Large intestine (tissue), 3 donors: ENCODE measurements around the gene CCDC149. TPM values are rescaled to one million over a fixed set of nuclear protein-coding genes. Genes with fewer than 3 reads are reported as not detected.

Experiments
- DNase-seq, 2 donors: peaks; one replicate each; pipeline versions ENCODE4 v3.0.0 to v3.0.0-alpha.2; 2013
- H3K27ac ChIP-seq: one replicate; pipeline ENCODE4 v1.5.1; 2013; ENCODE audit warnings: low read length
- H3K27me3 ChIP-seq: 2 replicates; pipeline ENCODE4 v1.6.1; 2013; ENCODE audit warnings: low read length; ENCODE audit not compliant: control insufficient read depth, insufficient read depth
- H3K36me3 ChIP-seq: 2 replicates; pipeline ENCODE4 v1.6.1; 2013; ENCODE audit warnings: low read length; ENCODE audit not compliant: control insufficient read depth, insufficient read depth
- H3K4me1 ChIP-seq: one replicate; pipeline ENCODE4 v1.6.1; 2013; ENCODE audit warnings: low read length; ENCODE audit not compliant: control insufficient read depth, insufficient read depth
- H3K4me3 ChIP-seq: one replicate; pipeline ENCODE4 v1.5.1; 2013; ENCODE audit warnings: low read length
- H3K9me3 ChIP-seq: one replicate; pipeline ENCODE4 v1.6.1; 2013; ENCODE audit warnings: mild to moderate bottlenecking, low read depth, low read length, moderate library complexity; ENCODE audit not compliant: control insufficient read depth
- WGBS: methylation state at CpG from one replicate; pipeline ENCODE4 v1.1.5; 2013; ENCODE audit warnings: low lambda C conversion rate; ENCODE audit not compliant: insufficient coverage; 5-methylcytosine and 5-hydroxymethylcytosine counted together
- polyA plus RNA-seq: library from polyadenylated mRNA; unstranded; fragments of 120-200 nt; gene quantifications from one replicate; pipeline ENCODE4 v1.2.1, GENCODE V29; 2013

Gene CCDC149
- polyA plus RNA-seq, 1 donor = 13.7 TPM

- H3K9me3 ChIP-seq = no peaks in the 10 kb centered on the region
- H3K4me3 ChIP-seq = no peak overlapping the region
- no peak for DNase-seq
- H3K27ac ChIP-seq = no peak overlapping the region
- no peaks in the 10 kb centered on the region for H3K27me3 ChIP-seq
- H3K36me3 ChIP-seq = no peaks in the 10 kb centered on the region
- no CpG with 5 or more reads among the region's 2 CpGs for WGBS
- no peaks in the 10 kb centered on the region for H3K4me1 ChIP-seq
Measured at GRCh38 chr4:24780936-24781495, 131.8 kb downstream of the CCDC149 start.

DNA sequence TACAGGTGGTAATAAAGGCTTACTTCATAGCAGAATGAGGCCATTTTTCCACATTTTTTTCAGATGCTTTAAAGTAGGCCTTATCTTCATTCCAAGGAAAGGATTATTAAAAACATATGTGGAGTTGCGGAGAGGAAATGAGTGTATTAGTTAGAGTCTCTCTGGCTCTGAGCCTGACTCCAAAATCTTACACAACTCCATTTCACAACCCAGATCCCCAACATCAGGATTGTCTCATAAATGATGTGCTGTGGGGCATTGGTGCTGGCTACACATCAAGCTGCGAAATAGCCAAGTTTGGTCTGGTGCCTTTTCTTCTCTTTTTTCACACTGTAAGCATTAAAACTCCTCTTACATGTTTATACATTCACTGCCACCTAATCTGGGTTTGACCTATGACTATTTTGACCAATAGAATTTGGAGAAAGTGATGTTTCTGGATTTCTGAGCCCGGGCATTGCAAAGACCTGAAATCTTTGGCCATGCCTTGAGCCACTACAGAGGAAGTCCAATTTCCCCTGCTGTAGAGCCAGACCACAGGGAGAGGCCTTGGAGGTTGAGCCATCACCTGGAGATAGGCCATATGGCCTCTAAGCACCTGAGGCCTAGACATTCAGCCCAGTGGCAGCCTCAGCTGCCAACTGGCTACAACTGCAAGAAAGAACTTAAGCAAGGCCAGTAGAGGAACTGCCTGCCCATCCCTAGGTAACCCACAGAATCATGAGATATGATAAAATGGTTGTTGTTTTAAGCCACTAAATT is 134.2 kb downstream of the CCDC149 start:
- no peak overlapping the region for H3K27ac ChIP-seq
- H3K27me3 ChIP-seq = no peaks in the 10 kb centered on the region
- no peak overlapping the region for H3K4me3 ChIP-seq
- no peak for DNase-seq
- no peaks in the 10 kb centered on the region for H3K36me3 ChIP-seq
- no CpG with 5 or more reads among the region's 3 CpGs for WGBS
- no peaks in the 10 kb centered on the region for H3K9me3 ChIP-seq
- no peaks in the 10 kb centered on the region for H3K4me1 ChIP-seq

GRCh38 chr4:24777536-24778463 is 135.0 kb downstream of the CCDC149 start:
- WGBS = 83% methylated on average over 1 of the region's 11 CpGs
- Histone ChIP-seq H3K9me3 (no peaks in the 10 kb centered on the region), H3K27ac (no peak overlapping the region), H3K4me3 (no peak overlapping the region), H3K36me3 (no peaks in the 10 kb centered on the region), H3K27me3 (no peaks in the 10 kb centered on the region), H3K4me1 (no peaks in the 10 kb centered on the region)
- no peak for DNase-seq

- Histone ChIP-seq H3K4me1 (no peaks in the 10 kb centered on the region), H3K4me3 (no peak overlapping the region), H3K9me3 (no peaks in the 10 kb centered on the region), H3K27ac (no peak overlapping the region), H3K27me3 (no peaks in the 10 kb centered on the region), H3K36me3 (no peaks in the 10 kb centered on the region)
- WGBS = no CpG with 5 or more reads among the region's 3 CpGs
- DNase-seq = no peak
Measured at GRCh38 chr4:24775750-24776149, 137.1 kb downstream of the CCDC149 start.

DNA sequence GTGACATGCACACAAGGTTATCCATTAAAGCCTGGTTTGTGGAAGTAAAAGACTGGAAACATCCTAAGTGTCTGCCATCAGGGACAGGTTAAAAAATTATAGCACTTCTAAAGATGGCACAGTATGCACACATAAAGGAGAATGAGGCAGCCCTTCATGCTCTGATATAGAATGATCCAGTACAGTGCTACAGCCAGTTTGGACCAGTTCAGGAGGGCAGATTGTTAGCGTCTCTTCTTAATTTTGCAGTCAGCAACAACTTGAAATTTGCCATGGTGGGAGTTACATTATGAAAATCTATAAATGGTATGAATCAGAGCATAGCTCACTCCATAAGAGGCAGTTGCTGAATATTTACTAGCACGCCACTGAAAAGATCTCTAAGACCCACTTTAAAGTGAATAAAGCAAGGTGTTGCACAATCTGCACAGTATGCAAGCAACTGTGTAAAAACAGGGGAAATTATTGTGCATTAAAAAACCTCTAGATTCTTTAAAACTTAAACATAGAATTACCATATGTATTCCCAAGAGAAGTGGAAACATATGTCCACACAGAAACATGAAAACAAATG is 137.7 kb downstream of the CCDC149 start:
- WGBS = no CpG with 5 or more reads among the region's 2 CpGs
- no peaks in the 10 kb centered on the region for H3K36me3 ChIP-seq
- no peaks in the 10 kb centered on the region for H3K27me3 ChIP-seq
- no peak overlapping the region for H3K27ac ChIP-seq
- H3K4me3 ChIP-seq = no peak overlapping the region
- H3K9me3 ChIP-seq = no peaks in the 10 kb centered on the region
- no peak for DNase-seq
- H3K4me1 ChIP-seq = no peaks in the 10 kb centered on the region

GRCh38 chr4:24774452-24774851 is 138.4 kb downstream of the CCDC149 start:
- Histone ChIP-seq H3K36me3 (no peaks in the 10 kb centered on the region), H3K4me1 (no peaks in the 10 kb centered on the region), H3K4me3 (no peak overlapping the region), H3K9me3 (no peaks in the 10 kb centered on the region), H3K27ac (no peak overlapping the region), H3K27me3 (no peaks in the 10 kb centered on the region)
- WGBS = no CpG with 5 or more reads among the region's 2 CpGs
- no peak for DNase-seq

DNA sequence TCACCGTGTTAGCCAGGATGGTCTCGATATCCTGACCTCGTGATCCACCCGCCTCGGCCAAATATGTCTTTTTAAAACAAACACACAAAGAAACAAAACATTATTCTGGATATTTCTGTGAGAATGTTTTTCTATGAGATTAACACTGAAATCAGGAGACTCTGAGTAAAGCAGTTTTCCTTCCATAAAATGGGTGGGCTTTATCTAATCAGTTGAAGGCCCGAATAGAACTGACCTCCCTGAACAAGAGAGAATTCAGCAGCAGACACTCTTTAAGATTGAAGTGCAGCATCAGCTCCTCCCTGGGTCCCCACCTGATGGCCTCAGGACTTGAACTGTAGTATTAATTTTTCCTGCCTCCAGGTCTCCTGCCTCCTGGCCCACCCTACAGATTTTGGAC is 139.9 kb downstream of the CCDC149 start:
- no CpG with 5 or more reads among the region's 6 CpGs for WGBS
- H3K27ac ChIP-seq = no peak overlapping the region
- H3K9me3 ChIP-seq = no peaks in the 10 kb centered on the region
- no peaks in the 10 kb centered on the region for H3K36me3 ChIP-seq
- no peaks in the 10 kb centered on the region for H3K27me3 ChIP-seq
- DNase-seq = no peak
- H3K4me1 ChIP-seq = no peaks in the 10 kb centered on the region
- no peak overlapping the region for H3K4me3 ChIP-seq

GRCh38 chr4:24772061-24772705 is 140.7 kb downstream of the CCDC149 start:
- Histone ChIP-seq H3K27ac (no peak overlapping the region), H3K27me3 (no peaks in the 10 kb centered on the region), H3K4me3 (no peak overlapping the region), H3K9me3 (no peaks in the 10 kb centered on the region), H3K36me3 (no peaks in the 10 kb centered on the region), H3K4me1 (no peaks in the 10 kb centered on the region)
- WGBS = no CpG with 5 or more reads among the region's 5 CpGs
- DNase-seq = no peak

DNA sequence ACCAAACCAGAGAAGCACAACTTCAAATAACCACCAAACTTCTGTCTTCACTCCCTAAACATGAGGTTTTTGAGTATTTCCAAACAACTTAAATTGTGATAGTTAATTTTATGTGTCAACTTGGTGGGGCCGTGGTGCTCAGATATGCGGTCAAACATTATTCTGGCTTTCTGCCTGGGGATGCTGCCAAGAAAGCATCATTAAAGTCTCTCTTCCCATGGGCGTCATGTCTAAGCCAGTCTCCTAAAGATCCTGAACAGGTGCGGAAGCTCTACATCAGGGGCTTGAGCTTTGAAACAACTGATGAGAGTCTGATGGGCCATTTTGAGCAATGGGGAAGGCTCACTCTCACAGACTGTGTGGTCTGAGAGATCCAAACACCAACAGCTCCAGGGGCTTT is 141.6 kb downstream of the CCDC149 start:
- no peak overlapping the region for H3K4me3 ChIP-seq
- DNase-seq = no peak
- no peaks in the 10 kb centered on the region for H3K9me3 ChIP-seq
- whole genome bisulfite sequencing = no CpG with 5 or more reads among the region's 4 CpGs
- H3K27ac ChIP-seq = no peak overlapping the region
- no peaks in the 10 kb centered on the region for H3K27me3 ChIP-seq
- no peaks in the 10 kb centered on the region for H3K36me3 ChIP-seq
- H3K4me1 ChIP-seq = no peaks in the 10 kb centered on the region

DNA sequence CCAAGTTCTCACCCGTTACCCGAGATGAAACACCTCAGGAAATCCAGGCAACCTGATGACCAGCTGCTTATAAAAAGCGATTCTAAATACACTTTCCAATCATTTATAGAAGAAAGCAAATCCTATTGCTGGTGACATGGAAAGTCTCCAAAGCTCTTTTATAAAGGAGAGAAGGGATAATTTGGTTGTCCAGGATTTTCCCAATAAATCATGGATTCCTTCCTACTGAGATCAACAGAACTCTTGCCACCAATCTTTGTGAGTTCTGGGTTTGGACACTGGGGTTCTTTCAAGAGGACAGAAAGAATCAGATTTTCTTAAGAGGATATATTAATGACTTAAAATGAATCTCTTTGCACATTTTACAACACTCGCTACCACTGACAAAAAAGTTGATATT is 142.2 kb downstream of the CCDC149 start:
- Histone ChIP-seq H3K4me3 (no peak overlapping the region), H3K9me3 (no peaks in the 10 kb centered on the region), H3K36me3 (no peaks in the 10 kb centered on the region), H3K27me3 (no peaks in the 10 kb centered on the region), H3K27ac (no peak overlapping the region), H3K4me1 (no peaks in the 10 kb centered on the region)
- WGBS = 100% methylated on average over 2 of the region's 4 CpGs
- DNase-seq = no peak
